Measurements from ENCODE around the gene KDF1. TPM values are rescaled to one million over a fixed set of nuclear protein-coding genes. Genes with fewer than 3 reads are reported as not detected.
A peak's percentile ranks its signal among the peaks of the same experiment; 100 is the strongest.

The KDF1 gene
- polyA plus RNA-seq, 1 donor: 20.4 TPM

- no CpG with 5 or more reads among the region's 10 CpGs for WGBS (ENCODE audit: insufficient coverage, low lambda C conversion rate)
- H3K27me3 ChIP-seq (ENCODE audit: control insufficient read depth, insufficient read depth, low read length): no peaks in the 10 kb centered on the region
- H3K9me3 ChIP-seq (ENCODE audit: control insufficient read depth, low read depth, low read length): no peaks in the 10 kb centered on the region
- H3K4me3 ChIP-seq (ENCODE audit: low read length): no peak overlapping the region
- peaks cover 68% of the 10 kb centered on the region for H3K36me3 ChIP-seq (ENCODE audit: control insufficient read depth, insufficient read depth, low read length)
- H3K27ac ChIP-seq (ENCODE audit: low read length): no peak overlapping the region
- peaks cover 25% of the 10 kb centered on the region for H3K4me1 ChIP-seq (ENCODE audit: control insufficient read depth, insufficient read depth, low read length)
- DNase-seq: no peak
These were observed 19.0 kb downstream of the KDF1 start for GRCh38 chr1:26941311-26941710.

- Histone ChIP-seq H3K9me3 (ENCODE audit: control insufficient read depth, low read depth, low read length) (no peaks in the 10 kb centered on the region), H3K36me3 (ENCODE audit: control insufficient read depth, insufficient read depth, low read length) (peaks cover 53% of the 10 kb centered on the region), H3K4me3 (ENCODE audit: low read length) (no peak overlapping the region), H3K27me3 (ENCODE audit: control insufficient read depth, insufficient read depth, low read length) (no peaks in the 10 kb centered on the region), H3K4me1 (ENCODE audit: control insufficient read depth, insufficient read depth, low read length) (peaks cover 4% of the 10 kb centered on the region), H3K27ac (ENCODE audit: low read length) (no peak overlapping the region)
- no peak for DNase-seq
- WGBS (ENCODE audit: insufficient coverage, low lambda C conversion rate): no CpG with 5 or more reads among the region's 2 CpGs
These were observed 21.6 kb downstream of the KDF1 start for GRCh38 chr1:26938659-26939025.

GRCh38 chr1:26938004-26938658 is 22.1 kb downstream of the KDF1 start:
- H3K4me3 ChIP-seq (ENCODE audit: low read length): no peak overlapping the region
- no peaks in the 10 kb centered on the region for H3K9me3 ChIP-seq (ENCODE audit: control insufficient read depth, low read depth, low read length)
- H3K27me3 ChIP-seq (ENCODE audit: control insufficient read depth, insufficient read depth, low read length): no peaks in the 10 kb centered on the region
- H3K4me1 ChIP-seq (ENCODE audit: control insufficient read depth, insufficient read depth, low read length): no peaks in the 10 kb centered on the region
- no peak for DNase-seq
- H3K27ac ChIP-seq (ENCODE audit: low read length): no peak overlapping the region
- whole genome bisulfite sequencing (ENCODE audit: insufficient coverage, low lambda C conversion rate): no CpG with 5 or more reads among the region's 4 CpGs
- peaks cover 48% of the 10 kb centered on the region for H3K36me3 ChIP-seq (ENCODE audit: control insufficient read depth, insufficient read depth, low read length)

- H3K4me3 ChIP-seq (ENCODE audit: low read length): no peak overlapping the region
- no peak for DNase-seq
- H3K9me3 ChIP-seq (ENCODE audit: control insufficient read depth, low read depth, low read length): no peaks in the 10 kb centered on the region
- H3K27ac ChIP-seq (ENCODE audit: low read length): no peak overlapping the region
- H3K4me1 ChIP-seq (ENCODE audit: control insufficient read depth, insufficient read depth, low read length): no peaks in the 10 kb centered on the region
- H3K27me3 ChIP-seq (ENCODE audit: control insufficient read depth, insufficient read depth, low read length): no peaks in the 10 kb centered on the region
- 100% methylated on average over 1 of the region's 6 CpGs for WGBS (ENCODE audit: insufficient coverage, low lambda C conversion rate)
- H3K36me3 ChIP-seq (ENCODE audit: control insufficient read depth, insufficient read depth, low read length): peaks cover 44% of the 10 kb centered on the region
These were observed 23.4 kb downstream of the KDF1 start for GRCh38 chr1:26936823-26937222.

GRCh38 chr1:26932531-26932930 is 27.7 kb downstream of the KDF1 start:
- Histone ChIP-seq H3K27me3 (ENCODE audit: control insufficient read depth, insufficient read depth, low read length) (no peaks in the 10 kb centered on the region), H3K27ac (ENCODE audit: low read length) (no peak overlapping the region), H3K4me1 (ENCODE audit: control insufficient read depth, insufficient read depth, low read length) (no peaks in the 10 kb centered on the region), H3K4me3 (ENCODE audit: low read length) (no peak overlapping the region), H3K36me3 (ENCODE audit: control insufficient read depth, insufficient read depth, low read length) (peaks cover 36% of the 10 kb centered on the region), H3K9me3 (ENCODE audit: control insufficient read depth, low read depth, low read length) (no peaks in the 10 kb centered on the region)
- 80% methylated on average over 1 of the region's 3 CpGs for WGBS (ENCODE audit: insufficient coverage, low lambda C conversion rate)
- no peak for DNase-seq

- 100% methylated on average over 2 of the region's 3 CpGs for WGBS (ENCODE audit: insufficient coverage, low lambda C conversion rate)
- DNase-seq: no peak
- Histone ChIP-seq H3K27me3 (ENCODE audit: control insufficient read depth, insufficient read depth, low read length) (no peaks in the 10 kb centered on the region), H3K36me3 (ENCODE audit: control insufficient read depth, insufficient read depth, low read length) (peaks cover 38% of the 10 kb centered on the region), H3K27ac (ENCODE audit: low read length) (no peak overlapping the region), H3K4me3 (ENCODE audit: low read length) (no peak overlapping the region), H3K9me3 (ENCODE audit: control insufficient read depth, low read depth, low read length) (no peaks in the 10 kb centered on the region), H3K4me1 (ENCODE audit: control insufficient read depth, insufficient read depth, low read length) (peaks cover 12% of the 10 kb centered on the region)
These were observed 36.6 kb downstream of the KDF1 start for GRCh38 chr1:26923711-26924110.

- Histone ChIP-seq H3K36me3 (ENCODE audit: control insufficient read depth, insufficient read depth, low read length) (peaks cover 32% of the 10 kb centered on the region), H3K27ac (ENCODE audit: low read length) (no peak overlapping the region), H3K27me3 (ENCODE audit: control insufficient read depth, insufficient read depth, low read length) (no peaks in the 10 kb centered on the region), H3K4me1 (ENCODE audit: control insufficient read depth, insufficient read depth, low read length) (peaks cover 12% of the 10 kb centered on the region), H3K9me3 (ENCODE audit: control insufficient read depth, low read depth, low read length) (no peaks in the 10 kb centered on the region), H3K4me3 (ENCODE audit: low read length) (peak overlapping the region; percentile 86)
- 100% methylated on average over 1 of the region's 3 CpGs for WGBS (ENCODE audit: insufficient coverage, low lambda C conversion rate)
- DNase-seq: no peak
These were observed 37.4 kb downstream of the KDF1 start for GRCh38 chr1:26922901-26923300.

GRCh38 chr1:26922431-26922729 is 37.9 kb downstream of the KDF1 start:
- Histone ChIP-seq H3K4me3 (ENCODE audit: low read length) (peak overlapping the region; percentile 86), H3K9me3 (ENCODE audit: control insufficient read depth, low read depth, low read length) (no peaks in the 10 kb centered on the region), H3K4me1 (ENCODE audit: control insufficient read depth, insufficient read depth, low read length) (peaks cover 12% of the 10 kb centered on the region), H3K27me3 (ENCODE audit: control insufficient read depth, insufficient read depth, low read length) (no peaks in the 10 kb centered on the region), H3K36me3 (ENCODE audit: control insufficient read depth, insufficient read depth, low read length) (peaks cover 28% of the 10 kb centered on the region), H3K27ac (ENCODE audit: low read length) (peak overlapping the region; percentile 66)
- peak in 1 of 2 donors; percentile 41 for DNase-seq
- no CpG with 5 or more reads among the region's 6 CpGs for WGBS (ENCODE audit: insufficient coverage, low lambda C conversion rate)

GRCh38 chr1:26921540-26922430 is 38.5 kb downstream of the KDF1 start, which contains the start of gene NUDC:
TSS of gene NUDC (plus strand) at chr1:26921743. CDS start at chr1:26921849, 106 bp downstream.
- no CpG with 5 or more reads among the region's 83 CpGs for WGBS (ENCODE audit: insufficient coverage, low lambda C conversion rate)
- Histone ChIP-seq H3K4me3 (ENCODE audit: low read length) (peak within 1 kb of the TSS; percentile 86), H3K36me3 (ENCODE audit: control insufficient read depth, insufficient read depth, low read length) (peaks cover 23% of the 10 kb centered on the region), H3K4me1 (ENCODE audit: control insufficient read depth, insufficient read depth, low read length) (peaks cover 12% of the 10 kb centered on the region), H3K9me3 (ENCODE audit: control insufficient read depth, low read depth, low read length) (no peaks in the 10 kb centered on the region), H3K27me3 (ENCODE audit: control insufficient read depth, insufficient read depth, low read length) (no peaks in the 10 kb centered on the region), H3K27ac (ENCODE audit: low read length) (peak within 1 kb of the TSS; percentile 66)
- peak; percentile 96 to 98 for DNase-seq

- peak overlapping the region; percentile 86 for H3K4me3 ChIP-seq (ENCODE audit: low read length)
- no CpG with 5 or more reads among the region's 7 CpGs for WGBS (ENCODE audit: insufficient coverage, low lambda C conversion rate)
- no peak for DNase-seq
- H3K9me3 ChIP-seq (ENCODE audit: control insufficient read depth, low read depth, low read length): no peaks in the 10 kb centered on the region
- H3K36me3 ChIP-seq (ENCODE audit: control insufficient read depth, insufficient read depth, low read length): peaks cover 17% of the 10 kb centered on the region
- H3K27me3 ChIP-seq (ENCODE audit: control insufficient read depth, insufficient read depth, low read length): no peaks in the 10 kb centered on the region
- peaks cover 12% of the 10 kb centered on the region for H3K4me1 ChIP-seq (ENCODE audit: control insufficient read depth, insufficient read depth, low read length)
- H3K27ac ChIP-seq (ENCODE audit: low read length): peak overlapping the region; percentile 36
These were observed 39.1 kb downstream of the KDF1 start for GRCh38 chr1:26921126-26921539.

All from large intestine (tissue), 3 donors.